HCT116 (cell line): ENCODE data around the gene SPDYE4. TPM values are rescaled to one million over a fixed set of nuclear protein-coding genes. Genes with fewer than 3 reads are reported as not detected.

ENCODE experiments used
- ATAC-seq: fragments of 200-7000 bp; cut with Tn5 transposase; 2 replicates; pipeline ENCODE4 v1.9.1; 2020; ENCODE audit warnings: mild to moderate bottlenecking, moderate library complexity
- BruUV-seq: library from RNA; stranded (reverse); fragments of 400-500 nt; replicated peaks from 2 replicates; lab custom pipeline; 2021; lab: Mats Ljungman, UMichigan
- CTCF ChIA-PET: fragments of 300-600 bp; sonication (Branson Sonifier 250); formaldehyde crosslinking; loops from one replicate; lab custom pipeline; 2021; ENCODE audit warnings: antibody characterized with exemption; lab: Charles Lee
- POLR2A ChIA-PET: fragments of 300-600, 350-600 bp; sonication (Branson Sonifier 250); formaldehyde crosslinking; loops from one replicate; lab custom pipeline; 2021; ENCODE audit warnings: antibody characterized with exemption; lab: Charles Lee
- RAD21 ChIA-PET, 2 experiments: fragments of 300-600 bp; sonication (Branson Sonifier 250); formaldehyde crosslinking; loops; one replicate each; lab custom pipeline; 2023; ENCODE audit warnings: low total read pairs in 2 of 2; ENCODE audit not compliant: uncharacterized antibody in 2 of 2, unreplicated experiment in 2 of 2, low non-redundant PET in 1 of 2; lab: Charles Lee
- DNase-seq: peaks from one replicate; pipeline ENCODE4 v3.0.0-alpha.2; 2010; ENCODE audit warnings: low read depth, low spot score
- H2AFZ ChIP-seq: fragments of 200-600 bp; shearing (Covaris generic), sonication (generic); 2 replicates; pipeline ENCODE4 v1.6.1; 2017; ENCODE audit warnings: low read depth, mixed run types, mixed read lengths, antibody characterized with exemption, low read length; ENCODE audit not compliant: poor library complexity, severe bottlenecking
- H3K27ac ChIP-seq: 2 replicates; pipeline ENCODE4 v1.5.1; 2012; ENCODE audit warnings: low read depth, low read length
- H3K27me3 ChIP-seq: fragments of 200-600 bp; sonication (generic); 2 replicates; pipeline ENCODE4 v1.6.1; 2016; ENCODE audit warnings: mixed run types, low read length, mixed read lengths; ENCODE audit not compliant: insufficient read depth
- H3K36me3 ChIP-seq, 2 experiments: fragments of 200-500 bp in 1 of 2; fragments of 200-600 bp in 1 of 2; sonication (Bioruptor generic) in 1 of 2; sonication (generic) in 1 of 2; 2 replicates each; pipeline versions ENCODE4 v1.5.1 to v1.6.1; 2014 to 2016; ENCODE audit warnings: low read length in 2 of 2, inconsistent platforms in 1 of 2, mixed read lengths in 1 of 2, mixed run types in 1 of 2; ENCODE audit not compliant: insufficient read depth in 2 of 2, control insufficient read depth in 1 of 2
- H3K4me1 ChIP-seq, 2 experiments: fragments of 200-600 bp in 1 of 2; sonication (generic) in 1 of 2; 2 replicates each; pipeline versions ENCODE4 v1.5.1 to v1.6.1; 2012 to 2017; ENCODE audit warnings: low read length in 2 of 2, inconsistent platforms in 1 of 2, mild to moderate bottlenecking in 1 of 2, mixed read lengths in 1 of 2, mixed run types in 1 of 2, moderate library complexity in 1 of 2; ENCODE audit not compliant: insufficient read depth in 2 of 2, control insufficient read depth in 1 of 2
- H3K4me2 ChIP-seq: fragments of 200-600 bp; sonication (generic); 2 replicates; pipeline ENCODE4 v1.6.1; 2017; ENCODE audit warnings: mixed run types, low read length, mixed read lengths
- H3K4me3 ChIP-seq, 2 experiments: fragments of 200-600 bp in 1 of 2; sonication (generic) in 1 of 2; replicated peaks in 1 of 2; 2 replicates each; pipeline ENCODE4 v1.5.1; 2011 to 2016; ENCODE audit warnings: low read length in 2 of 2, control low read depth in 1 of 2, low read depth in 1 of 2, mild to moderate bottlenecking in 1 of 2, mixed read lengths in 1 of 2, mixed run types in 1 of 2
- H3K79me2 ChIP-seq: fragments of 200-600 bp; sonication (generic); 2 replicates; pipeline ENCODE4 v1.6.1; 2017; ENCODE audit warnings: mild to moderate bottlenecking, mixed run types, low read length, moderate library complexity, mixed read lengths; ENCODE audit not compliant: insufficient read depth
- H3K9ac ChIP-seq: fragments of 200-600 bp; sonication (generic); 2 replicates; pipeline ENCODE4 v1.6.1; 2016; ENCODE audit warnings: low read length, mixed read lengths
- H3K9me2 ChIP-seq: fragments of 200-600 bp; sonication (generic), shearing (Covaris generic); 2 replicates; pipeline ENCODE4 v1.6.1; 2017; ENCODE audit warnings: mixed run types, mild to moderate bottlenecking, moderate library complexity; ENCODE audit not compliant: insufficient read depth
- H3K9me3 ChIP-seq, 2 experiments: fragments of 200-500 bp in 1 of 2; fragments of 200-600 bp in 1 of 2; sonication (Bioruptor generic) in 1 of 2; sonication (generic) in 1 of 2; 2 replicates each; pipeline ENCODE4 v1.6.1; 2014 to 2017; ENCODE audit warnings: low read length in 2 of 2, mixed read lengths in 2 of 2, inconsistent platforms in 1 of 2, low read depth in 1 of 2, mild to moderate bottlenecking in 1 of 2, mixed run types in 1 of 2, moderate library complexity in 1 of 2; ENCODE audit not compliant: control insufficient read depth in 1 of 2, insufficient read depth in 1 of 2
- H4K20me1 ChIP-seq: fragments of 200-600 bp; sonication (generic), shearing (Covaris generic); 2 replicates; pipeline ENCODE4 v1.6.1; 2017; ENCODE audit warnings: mixed run types, mild to moderate bottlenecking, moderate library complexity; ENCODE audit not compliant: insufficient read depth
- CEBPB ChIP-seq: IDR thresholded peaks from 2 replicates; pipeline ENCODE4 v1.6.1; 2012; ENCODE audit warnings: low read depth
- CTCF ChIP-seq, 3 experiments: fragments of 200-600 bp in 1 of 3; sonication (generic) in 1 of 3; IDR thresholded peaks in 2 of 3; conservative IDR thresholded peaks in 1 of 3; 2 replicates each; pipeline ENCODE4 v1.5.1; 2012 to 2017; ENCODE audit warnings: low read depth in 2 of 3, low read length in 2 of 3, antibody characterized with exemption in 1 of 3, borderline replicate concordance in 1 of 3, control low read depth in 1 of 3, mild to moderate bottlenecking in 1 of 3, mixed read lengths in 1 of 3, mixed run types in 1 of 3, moderate library complexity in 1 of 3; ENCODE audit not compliant: insufficient read depth in 1 of 3
- EZH2 ChIP-seq: fragments of 200-600 bp; sonication (generic); IDR thresholded peaks from 2 replicates; pipeline ENCODE4 v1.6.1; 2017; ENCODE audit warnings: antibody characterized with exemption, mixed run types
- EZH2phosphoT487 ChIP-seq: fragments of 200-600 bp; IDR thresholded peaks from 2 replicates; pipeline ENCODE4 v1.6.1; 2018; ENCODE audit warnings: antibody characterized with exemption, borderline replicate concordance
- REST ChIP-seq: IDR thresholded peaks from 2 replicates; pipeline ENCODE4 v1.6.1; 2012; ENCODE audit warnings: low read depth
- SP1 ChIP-seq: IDR thresholded peaks from 2 replicates; pipeline ENCODE4 v1.6.1; 2012; ENCODE audit warnings: low read depth
- SRF ChIP-seq: IDR thresholded peaks from 2 replicates; pipeline ENCODE4 v1.6.1; 2012; ENCODE audit warnings: low read depth
- TCF7L2 ChIP-seq: IDR thresholded peaks from 2 replicates; pipeline ENCODE4 v1.7.0; 2011; ENCODE audit warnings: borderline replicate concordance, inconsistent platforms; ENCODE audit not compliant: insufficient read depth, insufficient read length; ENCODE audit errors: extremely low read depth
- ZBTB33 ChIP-seq: IDR thresholded peaks from 2 replicates; pipeline ENCODE4 v1.6.1; 2011; ENCODE audit warnings: mild to moderate bottlenecking, low read length, moderate library complexity; ENCODE audit not compliant: insufficient replicate concordance; ENCODE audit errors: extremely low read depth
- ZNF274 ChIP-seq: fragments of 200-500 bp; sonication (Bioruptor generic); IDR thresholded peaks from 2 replicates; pipeline ENCODE4 v1.6.1; 2014; ENCODE audit warnings: mild to moderate bottlenecking, low read depth, low read length, inconsistent platforms
- intact Hi-C: fragments of 100-400 bp; cut with micrococcal nuclease; formaldehyde crosslinking; loops from 2 replicates; pipeline ENCODE4 v1.10.0; 2022
- total RNA-seq: library from RNA; stranded (reverse); gene quantifications from one replicate; pipeline ENCODE4 v1.2.1, GENCODE V29; 2021; ENCODE audit not compliant: unreplicated experiment

Gene SPDYE4
- total RNA-seq, 1 experiment from 2014 or later = not detected

GRCh38 chr17:8806926-8807550 lies 48.7 kb upstream of the SPDYE4 start:
- intact Hi-C loops = no loop called here
- H2AFZ ChIP-seq = no peak overlapping the region
- DNase-seq (no peak), ATAC-seq (peak; percentile 46; the same call in 1 of the 2 replicates)
- H3K27me3 ChIP-seq = no peaks in the 10 kb centered on the region
- no peak overlapping the region for H3K4me3 ChIP-seq
- H3K36me3 ChIP-seq = no peaks in the 10 kb centered on the region
- ChIA-PET RAD21 (no interaction called here), CTCF (interaction anchor here (1.1 to 1.5 kb wide), 2 partner anchors 23 to 26 kb away, joined by 3 to 4 read pairs; no protein-coding TSS in a partner anchor), POLR2A (no interaction called here)
- no peaks in the 10 kb centered on the region for H3K9me2 ChIP-seq
- no peak overlapping the region for H3K9ac ChIP-seq
- no peaks in the 10 kb centered on the region for H4K20me1 ChIP-seq
- no TSS peak for BruUV-seq
- H3K4me1 ChIP-seq = peaks cover 0 to 8% of the 10 kb centered on the region in 2 experiments; a peak in 2 of 4 replicates
- H3K4me2 ChIP-seq = 0 out of 2 replicates have a peak overlapping the region, but pooled peaks have one; percentile 15
- peaks cover 0 to 3% of the 10 kb centered on the region in 2 experiments; a peak in 1 of 4 replicates for H3K9me3 ChIP-seq
- H3K27ac ChIP-seq = no peak overlapping the region
- TF ChIP-seq CTCF (IDR thresholded peaks at IDR 0.05 in 2 of 3, conservative IDR thresholded peaks at IDR 0.05 in 1 of 3; ENCODE audit: borderline replicate concordance in 1 of 3, insufficient read depth in 1 of 3, low read depth in 2 of 3, low read length in 2 of 3) (no peak), SP1 (no peak), SRF (no peak), EZH2phosphoT487 (no peak), EZH2 (no peak), REST (no peak), ZNF274 (no peak), ZBTB33 (no peak), TCF7L2 (no peak), CEBPB (no peak)
- TF ChIP-seq, all 23 proteins: peak for 0
- no peaks in the 10 kb centered on the region for H3K79me2 ChIP-seq
